Measurements from ENCODE around the gene DICER1. TPM values are rescaled to one million over a fixed set of nuclear protein-coding genes. Genes with fewer than 3 reads are reported as not detected.

The DICER1 gene
- total and polyA plus RNA-seq, 12 donors = 7.1 to 81.5 (median 32.1) TPM

DNA sequence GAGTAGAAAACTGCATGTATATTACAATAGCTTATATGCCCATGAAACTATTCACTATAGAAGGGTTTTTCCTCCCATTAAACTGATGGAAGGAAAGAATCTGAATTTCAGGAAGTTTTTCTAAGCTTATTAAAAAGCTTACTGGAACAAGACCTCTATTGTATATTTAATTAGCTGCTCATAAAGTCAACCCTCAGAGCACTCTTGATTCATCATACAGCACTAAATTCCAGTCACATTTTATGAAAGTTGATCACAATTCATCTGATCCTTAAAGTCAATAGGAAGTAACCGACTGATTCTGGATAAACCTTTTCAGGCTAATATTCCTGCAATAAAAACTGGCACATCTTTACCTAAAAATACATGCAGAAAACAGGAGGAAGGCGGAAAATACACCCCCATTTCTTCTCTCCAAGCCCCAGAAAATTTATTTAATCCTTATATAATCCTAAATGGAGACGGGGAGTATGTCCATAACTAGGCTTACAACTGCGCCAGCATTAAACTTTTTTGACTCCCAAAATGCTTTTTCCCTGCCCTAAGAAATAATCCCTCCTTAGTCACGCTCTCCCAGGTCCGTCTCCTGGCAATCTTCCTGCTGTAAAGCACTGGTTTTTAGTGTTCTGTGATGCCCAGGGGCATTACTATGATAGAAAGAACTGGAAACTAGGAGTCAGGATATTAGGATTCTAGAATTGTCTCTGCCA lies 35.3 kb downstream of the DICER1 start:
- TF ChIP-seq, protein P1, sequence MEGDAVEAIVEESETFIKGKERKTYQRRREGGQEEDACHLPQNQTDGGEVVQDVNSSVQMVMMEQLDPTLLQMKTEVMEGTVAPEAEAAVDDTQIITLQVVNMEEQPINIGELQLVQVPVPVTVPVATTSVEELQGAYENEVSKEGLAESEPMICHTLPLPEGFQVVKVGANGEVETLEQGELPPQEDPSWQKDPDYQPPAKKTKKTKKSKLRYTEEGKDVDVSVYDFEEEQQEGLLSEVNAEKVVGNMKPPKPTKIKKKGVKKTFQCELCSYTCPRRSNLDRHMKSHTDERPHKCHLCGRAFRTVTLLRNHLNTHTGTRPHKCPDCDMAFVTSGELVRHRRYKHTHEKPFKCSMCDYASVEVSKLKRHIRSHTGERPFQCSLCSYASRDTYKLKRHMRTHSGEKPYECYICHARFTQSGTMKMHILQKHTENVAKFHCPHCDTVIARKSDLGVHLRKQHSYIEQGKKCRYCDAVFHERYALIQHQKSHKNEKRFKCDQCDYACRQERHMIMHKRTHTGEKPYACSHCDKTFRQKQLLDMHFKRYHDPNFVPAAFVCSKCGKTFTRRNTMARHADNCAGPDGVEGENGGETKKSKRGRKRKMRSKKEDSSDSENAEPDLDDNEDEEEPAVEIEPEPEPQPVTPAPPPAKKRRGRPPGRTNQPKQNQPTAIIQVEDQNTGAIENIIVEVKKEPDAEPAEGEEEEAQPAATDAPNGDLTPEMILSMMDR (IDR thresholded peaks at IDR 0.05) = no peak
- no peak for TF ChIP-seq POLR2A (IDR thresholded peaks at IDR 0.05)
- Histone ChIP-seq H3K36me3 (replicated peaks in 1 of 2) (peaks cover 0 to 38% of the 10 kb centered on the region in 2 donors), H3K9me3 (replicated peaks in 1 of 3) (no peaks in the 10 kb centered on the region), H3K27ac (no peak overlapping the region), H3K27me3 (no peaks in the 10 kb centered on the region), H3K4me1 (replicated peaks in 1 of 2) (peaks cover 0 to 19% of the 10 kb centered on the region in 2 donors), H3K4me3 (no peak overlapping the region)
- DNase-seq = no peak
- intact Hi-C loops (cut with DNase I) = no loop called here
- WGBS, 4 donors = 92 to 96% (median 94%) methylated on average over 6 of the region's 6 CpGs

- H3K9me3 ChIP-seq (replicated peaks in 1 of 3) = no peaks in the 10 kb centered on the region
- H3K27ac ChIP-seq = peak overlapping the region in 1 of 5 donors; percentile 7
- no peak for TF ChIP-seq POLR2A (IDR thresholded peaks at IDR 0.05)
- TF ChIP-seq, protein P1 (IDR thresholded peaks at IDR 0.05) = no peak
- intact Hi-C loops (cut with DNase I) = no loop called here
- H3K4me1 ChIP-seq (replicated peaks in 1 of 2) = peaks cover 0 to 14% of the 10 kb centered on the region in 2 donors
- 67 to 74% (median 73%) methylated on average over 1 of the region's 1 CpG for WGBS, 4 donors
- H3K36me3 ChIP-seq (replicated peaks in 1 of 2) = peaks cover 0 to 53% of the 10 kb centered on the region in 2 donors
- H3K4me3 ChIP-seq = no peak overlapping the region
- DNase-seq = no peak
- no peaks in the 10 kb centered on the region for H3K27me3 ChIP-seq
Measured at GRCh38 chr14:95119336-95119735, 38.0 kb downstream of the DICER1 start.

- H3K27ac ChIP-seq = peak overlapping the region in 1 of 5 donors; percentile 27
Measured at GRCh38 chr14:95117937-95118721, 39.2 kb downstream of the DICER1 start.

GRCh38 chr14:95113476-95113875 lies 43.9 kb downstream of the DICER1 start:
- H3K27me3 ChIP-seq = no peaks in the 10 kb centered on the region
- 94 to 100% (median 98%) methylated on average over 4 of the region's 4 CpGs for WGBS, 4 donors
- no peaks in the 10 kb centered on the region for H3K9me3 ChIP-seq (replicated peaks in 1 of 3)
- no peak for DNase-seq
- intact Hi-C loops (cut with DNase I) = loop anchor here in 1 of 2 donors (5.0 kb wide), 1 partner anchor 319 kb away; no protein-coding TSS in a partner anchor
- no peak overlapping the region for H3K27ac ChIP-seq
- TF ChIP-seq, protein P1 (IDR thresholded peaks at IDR 0.05) = no peak
- H3K4me1 ChIP-seq (replicated peaks in 1 of 2) = peaks cover 0 to under 1% of the 10 kb centered on the region in 2 donors
- peaks cover 0 to 51% of the 10 kb centered on the region in 2 donors for H3K36me3 ChIP-seq (replicated peaks in 1 of 2)
- no peak overlapping the region for H3K4me3 ChIP-seq

More at GRCh38 chr14:95117937-95118721, 39.2 kb downstream of the DICER1 start:
- TF ChIP-seq, protein P1 (IDR thresholded peaks at IDR 0.05) = no peak
- TF ChIP-seq POLR2A (IDR thresholded peaks at IDR 0.05) = no peak
- Histone ChIP-seq H3K4me3 (no peak overlapping the region), H3K27me3 (no peaks in the 10 kb centered on the region), H3K4me1 (replicated peaks in 1 of 2) (peaks cover 0 to 14% of the 10 kb centered on the region in 2 donors), H3K36me3 (replicated peaks in 1 of 2) (peaks cover 0 to 48% of the 10 kb centered on the region in 2 donors), H3K9me3 (replicated peaks in 1 of 3) (no peaks in the 10 kb centered on the region)
- DNase-seq = no peak
- intact Hi-C loops (cut with DNase I) = no loop called here
- 86 to 88% (median 87%) methylated on average over 14 of the region's 14 CpGs for WGBS, 4 donors

Measured in adrenal gland (tissue), 12 donors.